Activated T-helper 9 cell treated with anti-CD3 and anti-CD28 coated beads, Interleukin-2, amount 50 U/mL, for 16 hours (primary cell): ENCODE results near the gene RIMS4.
"Not testable (repeated sequence)": the region's sequence is repeated elsewhere in the genome, so short reads cannot be mapped to it uniquely, and the experiment has no call there.

Source experiments
- DNase-seq: peaks from one replicate; pipeline ENCODE4 v3.0.0-alpha.2; 2020; ENCODE audit warnings: low read depth

RIMS4 gene

DNA sequence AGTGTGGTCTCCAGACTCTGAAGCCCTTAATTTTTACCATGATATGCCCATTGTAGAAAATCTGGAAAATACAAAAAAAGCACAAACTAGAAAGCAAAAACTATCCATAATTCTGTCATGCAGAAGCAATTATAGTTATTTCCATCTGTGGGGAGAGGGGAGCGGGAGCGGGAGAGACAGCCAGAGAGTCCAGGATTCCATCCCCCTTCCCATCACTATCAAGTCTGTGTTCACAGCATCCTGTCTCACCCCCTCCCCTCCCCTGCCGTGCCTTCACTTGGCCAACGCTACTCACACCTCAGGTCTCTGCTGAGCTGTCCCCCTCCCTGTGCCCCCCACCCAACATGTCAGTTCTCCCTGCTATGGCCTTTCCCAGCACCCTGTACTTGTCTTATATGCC is 14.5 kb downstream of the RIMS4 start:
- no peak for DNase-seq

DNA sequence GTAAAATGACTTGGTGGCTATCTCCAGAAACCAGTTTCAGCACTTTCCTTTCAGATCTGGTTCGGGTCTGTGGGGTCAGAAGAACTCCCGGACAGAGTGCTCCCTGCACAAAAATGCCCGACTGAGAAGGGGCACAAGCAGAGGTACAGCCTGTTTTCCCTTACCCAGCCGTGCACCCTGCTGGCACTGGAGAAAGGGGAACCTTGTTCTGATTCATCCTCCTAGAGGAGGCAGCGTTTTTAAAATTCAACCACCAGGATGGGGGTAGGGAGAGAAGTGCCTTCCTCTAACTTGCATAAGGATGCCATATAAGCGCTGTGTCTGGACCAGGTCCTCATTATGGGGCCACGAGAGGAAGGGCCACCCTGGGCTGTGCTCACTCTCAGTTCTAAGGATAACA is 17.6 kb downstream of the RIMS4 start:
- no peak for DNase-seq

DNA sequence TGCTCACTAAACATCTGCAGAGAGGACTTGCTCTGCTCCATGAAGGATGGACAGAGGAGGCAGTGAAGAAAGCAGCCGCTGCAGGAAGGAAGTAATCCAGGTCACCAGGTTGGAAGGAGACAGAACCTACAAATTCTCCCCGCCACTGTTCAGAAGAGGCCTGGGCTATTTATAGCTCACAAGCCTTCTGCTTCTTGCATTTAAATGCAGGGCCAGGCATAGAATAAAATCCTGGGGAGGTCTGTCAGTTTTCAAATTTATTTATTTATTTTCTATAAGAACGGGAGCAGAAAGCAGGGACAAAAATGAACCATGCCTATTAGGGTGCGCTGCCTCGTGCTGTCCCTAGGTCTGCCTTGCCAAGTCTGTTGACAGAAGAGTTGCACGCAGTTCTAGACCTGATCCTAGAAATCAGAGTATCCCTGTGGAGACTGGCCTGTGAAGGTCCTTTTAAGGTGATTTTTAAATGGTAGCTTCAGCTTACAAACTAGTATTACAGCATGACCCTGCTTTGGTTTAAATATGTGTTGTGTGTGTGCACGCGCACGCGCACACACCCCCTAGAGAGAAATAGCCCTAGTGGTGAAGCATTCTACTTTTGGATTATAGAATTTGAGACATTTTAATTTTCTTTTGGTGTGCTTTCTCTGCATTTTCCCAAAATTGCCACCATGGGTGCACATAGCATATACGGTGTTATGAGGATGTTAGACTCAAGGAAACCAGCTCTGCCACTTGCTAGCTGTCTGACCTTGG is 19.5 kb downstream of the RIMS4 start:
- no peak for DNase-seq

DNA sequence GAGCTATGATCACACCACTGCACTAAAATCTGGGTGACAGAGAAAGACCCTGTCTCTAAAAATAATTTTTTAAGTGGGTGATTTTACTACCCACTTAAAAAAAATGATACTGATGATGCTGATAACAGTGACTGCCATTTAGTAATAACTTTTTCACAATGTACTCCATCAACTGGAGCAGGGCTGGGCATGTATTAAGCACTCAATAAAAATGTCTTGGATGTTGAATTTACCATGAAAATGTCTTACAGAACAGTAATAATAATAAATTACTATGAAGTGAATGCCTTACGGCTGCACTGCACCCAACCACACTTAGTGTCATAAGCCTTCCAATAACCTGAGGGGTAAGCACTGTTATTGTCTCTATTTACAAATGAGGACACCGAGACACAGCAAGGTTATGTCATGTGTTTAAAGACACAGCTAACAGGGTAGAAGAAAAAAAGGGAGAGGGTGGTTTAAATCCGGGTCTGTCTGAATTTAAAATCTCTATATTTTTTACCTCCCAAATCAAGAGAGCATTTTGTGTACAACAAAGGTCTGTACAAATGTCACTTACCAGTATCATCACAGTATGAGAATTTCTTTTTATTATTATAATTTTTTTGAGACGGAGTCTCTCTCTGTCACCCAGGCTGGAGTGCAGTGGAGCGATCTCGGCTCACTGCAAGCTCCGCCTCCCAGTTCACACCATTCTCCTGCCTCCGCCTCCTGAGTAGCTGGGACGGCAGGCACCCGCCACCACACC is 21.5 kb downstream of the RIMS4 start:
- DNase-seq = no peak

DNA sequence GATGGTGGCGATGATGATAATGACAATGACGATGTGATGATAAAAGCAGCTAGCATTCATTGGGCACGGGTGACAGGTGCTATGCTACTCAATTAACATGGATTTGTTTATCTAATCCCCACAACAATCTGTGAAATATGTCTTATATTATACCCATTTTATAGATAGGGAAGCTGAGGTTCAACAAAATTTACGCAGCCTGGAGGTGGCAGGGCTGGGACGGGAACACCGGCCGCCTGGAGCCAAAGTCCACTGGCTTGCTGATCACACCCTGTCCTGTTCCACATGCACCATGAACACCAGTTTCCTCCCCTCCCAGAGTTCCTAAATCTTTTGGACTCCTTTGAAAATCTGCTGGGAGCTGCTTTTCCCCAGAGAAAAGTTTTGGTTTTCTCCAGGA is 23.0 kb downstream of the RIMS4 start:
- DNase-seq = no peak

DNA sequence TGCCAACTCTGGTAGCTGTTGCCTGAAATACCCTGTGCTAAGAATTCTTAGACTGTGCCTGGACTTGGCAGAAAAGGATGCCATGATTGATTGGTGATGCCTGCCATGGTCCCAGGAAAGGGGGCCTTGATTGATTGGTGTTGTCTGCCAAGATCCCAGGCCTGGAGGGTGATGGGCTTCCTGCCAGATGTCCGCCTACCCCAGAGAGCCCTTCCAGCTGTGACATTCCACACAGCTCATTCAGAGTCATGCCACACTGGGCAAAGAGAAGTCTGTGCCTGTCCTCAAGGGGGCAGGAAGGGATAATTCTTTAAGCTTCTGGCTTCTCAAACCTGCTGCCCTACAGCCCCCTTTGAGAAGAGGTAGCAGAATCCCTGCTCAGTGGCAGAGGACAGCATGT is 24.6 kb downstream of the RIMS4 start:
- no peak for DNase-seq

DNA sequence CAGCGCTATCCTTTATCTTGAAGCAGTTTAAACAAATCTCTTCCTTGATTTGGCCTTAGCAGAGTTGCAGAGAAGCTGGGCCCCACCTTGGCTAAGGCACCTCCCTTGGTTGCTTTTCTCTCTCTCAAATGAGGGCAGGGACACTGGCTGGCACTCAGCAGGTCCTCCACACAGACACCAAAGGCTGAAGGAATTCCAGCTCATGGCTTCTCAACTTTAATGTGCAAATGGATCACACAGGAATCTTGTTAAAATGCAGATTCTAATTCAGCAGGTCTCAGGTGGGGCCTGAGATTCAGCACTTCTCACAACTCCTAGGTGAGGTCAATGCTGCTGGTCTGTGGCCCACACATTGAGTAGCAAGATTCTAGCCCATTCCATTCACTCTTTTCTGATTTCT is 25.7 kb downstream of the RIMS4 start:
- DNase-seq = no peak

DNA sequence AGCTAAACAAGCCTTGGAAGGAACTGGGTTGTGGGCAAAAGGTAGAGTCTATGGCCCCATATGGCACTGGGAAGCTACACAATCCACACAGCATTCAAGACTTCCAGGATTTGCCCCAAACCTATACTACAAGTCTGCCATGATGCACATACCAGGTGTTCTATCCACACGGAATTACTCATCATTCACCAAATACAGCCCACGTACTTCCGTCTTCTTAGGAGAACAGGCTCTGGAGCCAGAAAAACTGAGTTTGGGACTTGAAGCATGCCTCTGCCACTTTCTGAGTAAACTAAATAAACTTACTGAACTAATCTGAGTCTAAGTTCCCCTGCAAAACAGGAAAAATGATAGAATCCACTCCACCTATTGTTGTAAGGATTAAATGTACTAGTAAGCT is 28.6 kb downstream of the RIMS4 start:
- no peak for DNase-seq

DNA sequence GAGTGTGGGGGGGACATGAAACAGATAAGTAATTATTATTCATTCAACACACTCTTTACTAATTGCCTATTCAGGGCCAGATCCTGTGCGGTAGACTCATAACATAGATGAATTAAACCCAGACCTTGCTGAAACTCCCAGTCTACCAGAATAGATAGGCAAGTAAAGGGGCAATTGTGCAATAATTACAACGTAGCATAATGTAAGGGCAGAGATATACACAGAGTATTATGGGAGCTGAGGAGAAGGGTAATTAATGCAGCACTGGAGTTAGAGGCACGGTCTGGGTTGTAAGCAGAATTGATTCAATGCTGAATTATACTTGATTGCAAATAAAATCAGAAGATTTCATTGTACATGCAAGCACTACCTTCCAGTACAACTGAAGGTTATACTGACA is 29.2 kb downstream of the RIMS4 start:
- DNase-seq = no peak

DNA sequence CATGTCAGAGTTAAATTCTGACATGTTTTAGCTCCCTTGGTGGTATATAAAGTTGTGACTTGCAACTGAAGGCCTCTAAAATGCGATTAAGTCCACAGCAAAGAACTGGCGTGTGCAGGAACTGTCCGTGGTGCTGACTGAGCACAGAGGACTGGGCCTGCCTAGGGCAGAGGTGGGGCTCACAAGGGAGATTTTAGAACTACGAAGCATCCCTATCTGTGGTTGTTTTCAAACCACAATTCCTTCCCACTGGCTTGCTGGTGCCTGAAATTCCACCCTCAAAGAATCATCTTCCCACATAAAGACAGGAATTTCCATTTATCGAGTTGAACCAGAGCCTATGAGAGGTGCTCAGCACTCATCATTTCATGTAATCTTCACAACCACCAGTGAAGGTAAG is 30.1 kb downstream of the RIMS4 start:
- no peak for DNase-seq

DNA sequence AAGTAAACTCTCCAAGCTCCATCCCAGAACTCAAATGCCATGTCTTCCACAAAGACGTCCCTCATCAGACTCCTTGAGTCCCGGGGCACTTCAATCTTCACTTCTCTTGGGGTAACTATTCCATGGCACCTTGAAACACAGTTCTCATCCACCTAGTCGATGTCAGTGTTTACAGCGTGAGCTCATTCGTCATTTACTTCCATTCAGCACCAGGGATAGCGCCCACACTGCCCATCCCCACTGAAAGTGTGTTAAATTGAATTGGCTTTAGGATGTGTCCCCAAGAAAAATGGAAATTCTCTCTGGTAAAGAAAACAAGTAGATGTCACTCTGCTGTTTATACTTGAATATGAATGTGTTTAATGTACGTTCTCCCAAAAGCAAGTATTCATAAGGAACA is 33.4 kb downstream of the RIMS4 start:
- no peak for DNase-seq

DNA sequence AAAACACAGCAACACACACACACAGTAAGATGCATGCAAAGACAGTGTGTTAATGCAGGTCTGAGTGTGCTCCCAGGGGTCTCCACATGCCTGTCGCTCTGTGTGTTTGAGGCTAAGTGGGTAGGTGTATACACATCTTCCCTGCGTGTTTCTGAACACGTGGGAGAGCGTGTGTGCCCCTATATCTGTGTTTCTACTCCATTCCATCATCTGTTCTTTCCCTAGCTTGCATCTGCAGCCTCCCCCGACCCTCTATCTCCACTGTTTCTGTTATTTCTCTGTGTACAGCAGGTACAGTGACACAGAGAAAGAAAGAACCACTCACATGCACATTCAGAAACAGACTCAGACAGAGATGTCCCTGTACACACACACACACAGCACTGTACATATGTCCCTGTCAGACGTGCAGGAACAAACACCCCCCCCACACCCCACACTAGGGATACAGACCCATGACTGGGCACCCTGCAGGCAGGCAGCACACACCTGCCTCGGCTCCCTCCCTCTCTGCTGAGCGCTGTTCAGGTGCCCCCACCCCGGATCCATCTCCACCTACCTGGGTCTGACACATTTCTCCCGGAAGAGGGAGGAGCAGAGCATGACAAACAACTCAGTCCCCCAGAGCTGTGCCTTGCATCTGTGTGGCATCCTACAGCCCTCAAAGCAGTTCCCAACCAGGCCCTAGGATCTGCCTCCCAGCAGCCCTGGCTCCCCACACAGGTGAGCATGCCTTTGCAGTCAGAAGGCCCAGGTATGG is 37.1 kb downstream of the RIMS4 start:
- no peak for DNase-seq

DNA sequence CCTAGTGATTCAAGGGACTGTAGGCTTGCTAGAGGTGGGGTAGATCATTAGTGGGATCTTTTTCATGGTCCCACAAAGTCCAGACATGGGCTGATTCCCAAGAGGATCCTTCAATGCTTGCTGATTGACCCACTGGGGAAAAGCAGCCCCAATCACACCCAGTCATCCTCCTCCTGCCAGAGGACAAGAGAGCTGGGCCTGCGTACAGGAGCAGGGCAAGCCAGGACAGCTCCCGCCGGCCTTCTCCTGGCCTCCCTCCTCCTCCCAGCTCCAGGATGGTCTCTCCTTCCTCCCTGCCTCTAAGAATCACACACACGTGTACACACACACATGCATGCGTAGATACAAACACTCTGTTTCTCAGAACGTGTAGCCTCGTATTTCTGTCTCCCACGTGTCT is 37.7 kb downstream of the RIMS4 start:
- no peak for DNase-seq

DNA sequence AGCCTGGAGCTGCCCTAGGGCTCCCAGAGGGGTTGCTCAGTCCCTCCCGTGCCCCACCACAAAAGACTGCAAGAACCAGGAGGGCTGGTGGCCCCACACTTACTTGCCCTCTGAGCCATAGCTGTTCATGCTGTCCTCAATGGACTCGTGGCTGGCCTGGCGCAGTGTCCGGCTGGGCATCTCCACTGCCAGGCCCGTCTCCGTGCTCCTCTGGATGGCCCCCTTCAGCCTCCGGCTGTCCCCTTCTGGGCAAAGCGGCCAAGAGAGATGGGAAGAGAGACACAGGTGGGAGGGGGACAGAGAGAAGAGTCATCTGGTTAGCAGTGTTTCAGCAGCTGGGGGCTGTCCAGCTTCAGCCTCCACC is 39.2 kb downstream of the RIMS4 start:
- no peak for DNase-seq

DNA sequence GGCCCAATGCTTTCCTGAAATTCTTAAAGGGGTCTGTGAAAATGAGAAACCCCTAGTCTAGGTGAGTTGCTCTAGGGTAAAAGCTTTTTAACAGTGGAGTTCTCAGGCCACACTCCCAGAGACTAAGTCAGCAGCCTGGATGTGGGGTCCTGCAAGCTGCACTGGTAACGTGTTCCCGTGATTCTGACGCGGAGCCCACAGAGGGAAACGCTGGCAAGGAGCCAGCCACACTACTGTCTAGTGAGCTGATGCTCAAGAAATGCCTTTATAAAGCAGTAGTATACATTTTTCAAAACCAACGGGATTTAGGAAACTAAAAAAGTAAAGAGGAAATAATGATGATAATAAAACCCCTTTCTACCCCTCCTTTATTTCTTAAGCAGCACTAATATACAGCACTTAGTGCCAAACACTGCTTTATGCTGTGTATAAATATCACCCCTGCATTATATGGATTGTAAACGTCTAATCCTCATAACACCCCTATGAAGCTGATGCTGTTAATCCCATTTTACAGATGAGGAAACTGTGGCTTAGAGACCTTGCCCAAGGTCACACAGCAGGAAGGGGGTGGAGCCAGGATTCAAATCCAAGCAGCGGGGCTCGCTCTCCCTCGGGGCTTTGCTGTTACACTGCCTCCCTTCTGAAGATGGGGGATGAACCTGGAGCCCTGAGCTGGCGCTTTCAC is 39.7 kb downstream of the RIMS4 start:
- DNase-seq = no peak

DNA sequence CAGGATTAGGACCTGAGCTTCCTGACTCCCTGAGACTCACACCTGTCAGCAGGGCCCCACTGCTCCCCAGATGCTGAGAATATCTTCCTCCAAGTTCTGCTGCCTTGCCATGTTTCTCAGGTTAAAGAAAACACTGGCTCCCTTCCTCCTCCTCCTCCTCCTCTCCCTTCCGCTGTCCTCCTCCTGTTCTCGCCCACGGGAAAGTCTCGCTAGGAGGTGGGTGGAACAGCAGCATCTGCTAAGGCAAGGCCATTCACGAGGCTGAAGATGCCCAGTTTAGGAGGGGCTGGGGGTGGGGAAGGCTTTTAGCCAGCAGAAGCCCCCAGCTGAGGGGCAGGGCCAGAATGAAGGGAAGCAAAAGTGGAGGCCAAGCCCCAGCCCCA is 40.9 kb downstream of the RIMS4 start:
- no peak for DNase-seq

DNA sequence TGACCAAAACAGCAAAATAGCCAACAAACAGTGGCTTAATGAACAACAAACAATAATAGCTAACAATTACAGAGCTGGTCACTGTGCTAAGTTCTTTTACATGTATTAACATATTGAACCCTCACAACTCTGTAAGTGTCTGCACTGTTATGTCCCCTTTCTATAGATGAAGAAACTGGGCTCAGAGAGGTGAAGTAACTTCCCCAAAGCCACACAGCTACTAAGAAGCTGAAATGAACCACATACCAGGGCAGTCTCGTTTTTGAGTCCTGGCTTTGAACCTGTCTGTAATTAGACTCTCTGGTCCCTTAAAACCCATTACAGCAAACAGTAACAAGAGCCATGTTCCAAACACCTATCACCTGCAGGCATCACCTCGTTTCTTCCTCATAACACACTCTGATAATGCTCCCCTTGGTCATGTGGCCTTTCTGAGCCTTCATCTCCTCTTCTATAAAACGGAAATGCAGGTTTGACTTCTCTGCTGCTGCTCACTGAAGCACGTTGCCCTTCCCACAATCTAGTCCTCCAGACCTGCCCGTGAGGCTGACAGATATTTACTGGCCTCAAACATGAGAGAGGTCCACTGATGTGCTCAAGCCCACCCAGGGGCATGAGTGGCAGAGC is 41.4 kb downstream of the RIMS4 start:
- DNase-seq = no peak

DNA sequence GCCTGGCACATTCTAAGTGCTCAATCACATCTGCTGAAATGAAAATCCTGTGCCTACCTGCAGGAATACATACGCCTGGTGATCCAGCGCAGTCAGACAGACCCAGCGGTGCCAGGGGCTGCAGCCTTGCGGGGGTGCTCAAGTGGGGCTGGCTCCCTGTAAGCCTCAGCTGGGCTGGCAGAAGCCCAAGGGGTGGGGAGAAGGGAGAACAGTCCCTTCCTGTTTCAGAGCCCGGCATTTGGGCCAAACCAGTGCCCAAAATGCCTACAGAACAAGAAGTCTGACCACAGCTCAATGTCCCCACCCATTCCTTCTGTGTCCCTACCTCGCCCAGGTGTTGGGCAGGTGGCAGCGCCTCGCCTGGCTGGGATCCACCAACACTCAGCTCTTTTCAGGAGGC is 42.1 kb downstream of the RIMS4 start:
- no peak for DNase-seq

DNA sequence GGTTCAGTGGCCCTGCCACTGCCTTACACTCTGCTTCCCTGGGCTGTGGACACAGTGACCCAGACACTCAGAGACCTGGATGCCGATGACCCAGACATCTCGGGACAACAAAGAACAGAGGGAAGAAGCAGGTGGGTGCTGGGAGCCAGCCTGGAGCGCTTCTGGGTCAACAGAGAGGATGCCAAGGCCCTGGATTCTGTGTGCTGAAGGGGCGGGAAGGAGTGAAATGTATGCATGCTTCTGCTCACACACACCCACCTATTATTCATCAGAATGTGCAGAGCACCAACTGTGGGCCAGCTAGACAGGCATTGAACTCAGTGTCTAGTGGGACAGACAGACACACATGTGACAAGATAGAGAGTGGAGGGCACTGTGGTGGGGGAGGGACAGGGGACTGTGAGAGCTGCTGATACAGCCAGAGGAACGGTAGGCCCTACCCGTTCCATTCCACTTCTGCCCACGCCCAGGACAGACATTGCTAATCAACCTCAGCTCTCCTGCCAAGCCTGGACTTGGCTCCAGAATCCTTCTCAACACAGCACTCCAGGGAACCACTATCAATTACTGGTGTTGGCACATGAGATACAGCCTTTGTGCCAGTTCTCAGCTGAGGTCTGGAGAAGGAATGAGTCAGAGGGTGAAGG is 44.5 kb downstream of the RIMS4 start:
- no peak for DNase-seq

DNA sequence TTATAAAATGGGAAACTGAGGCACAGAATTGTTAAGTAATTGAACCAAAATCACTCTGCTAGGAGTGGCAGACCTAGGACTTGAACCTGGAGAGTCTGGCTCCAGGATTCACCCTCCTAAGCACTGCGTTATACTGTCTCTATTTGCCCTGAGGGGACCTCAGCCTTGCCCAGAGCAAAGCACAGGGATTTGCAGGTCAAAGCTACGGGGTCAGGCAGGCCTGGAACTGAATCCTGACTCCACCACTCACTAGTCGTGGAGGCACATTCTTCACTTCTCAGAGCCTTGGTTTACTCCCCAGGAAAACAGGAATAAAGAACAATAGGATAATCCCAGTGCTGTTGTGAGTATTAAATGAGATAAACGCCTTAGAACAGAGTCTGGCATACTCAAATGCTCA is 45.3 kb downstream of the RIMS4 start:
- no peak for DNase-seq

DNA sequence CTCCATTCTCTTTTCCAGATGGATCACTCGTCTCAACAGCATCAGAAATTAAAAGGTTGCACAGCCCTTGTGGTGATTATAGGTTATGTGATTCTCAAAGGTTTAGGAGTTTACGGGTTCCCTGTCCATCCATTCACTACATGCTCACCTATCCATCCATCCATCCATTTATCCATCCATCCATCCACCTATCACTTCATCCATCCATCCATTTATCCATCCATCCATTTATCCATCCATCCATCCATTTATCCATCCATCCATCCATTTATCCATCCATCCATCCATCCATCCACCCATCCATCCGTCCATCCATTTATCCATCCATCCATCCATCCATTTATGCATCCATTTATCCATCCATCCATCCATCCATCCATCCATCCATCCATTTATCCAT is 46.5 kb downstream of the RIMS4 start:
- not testable (repeated sequence) for DNase-seq
